ENCODE data around the gene SRPK1.

DNA sequence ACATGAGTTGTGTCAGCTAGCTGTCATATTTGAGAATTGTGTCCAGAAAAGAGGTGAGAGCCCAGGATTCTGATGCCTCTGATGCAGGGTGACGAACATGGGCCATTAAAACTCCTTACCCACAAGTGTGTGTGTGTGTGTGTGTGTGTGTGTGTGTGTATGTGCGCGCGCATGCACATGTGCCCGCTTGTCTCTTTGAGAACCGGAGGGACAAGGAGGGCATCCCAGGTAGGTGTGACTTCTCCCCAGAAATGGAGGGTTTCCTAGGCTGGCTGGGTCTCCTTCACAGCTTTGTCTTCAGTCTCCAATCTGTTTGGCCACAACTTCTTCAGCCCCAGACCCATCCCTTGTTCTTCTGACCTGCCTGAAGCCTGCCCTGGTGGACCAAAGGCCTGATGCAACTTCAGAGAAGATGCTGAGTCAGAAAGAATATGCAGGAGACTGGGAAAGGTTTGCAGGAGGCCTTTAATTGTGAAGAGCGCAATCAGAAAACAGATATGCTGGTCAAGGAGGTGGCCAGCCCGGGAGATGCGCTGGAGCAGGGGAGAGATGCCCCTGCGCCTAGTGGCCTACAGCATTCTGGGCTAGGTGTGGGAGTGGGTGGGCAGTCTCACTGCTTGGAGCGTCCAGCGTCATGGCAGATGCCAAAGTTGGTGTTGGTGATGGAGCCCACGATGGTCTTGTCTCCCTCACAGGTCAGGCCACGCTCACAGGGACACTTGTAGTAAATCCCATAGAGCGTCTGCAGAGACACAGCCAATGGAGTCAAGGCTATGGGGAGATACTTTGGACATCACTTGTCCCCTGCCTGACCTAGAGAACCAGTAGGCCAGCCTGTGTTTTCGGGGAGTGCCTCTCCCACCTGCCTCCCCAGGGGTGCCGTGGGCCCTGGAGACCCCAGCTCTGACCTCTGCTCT, 126.1 kb downstream of the SRPK1 start:
- TF ChIP-seq, protein P1, sequence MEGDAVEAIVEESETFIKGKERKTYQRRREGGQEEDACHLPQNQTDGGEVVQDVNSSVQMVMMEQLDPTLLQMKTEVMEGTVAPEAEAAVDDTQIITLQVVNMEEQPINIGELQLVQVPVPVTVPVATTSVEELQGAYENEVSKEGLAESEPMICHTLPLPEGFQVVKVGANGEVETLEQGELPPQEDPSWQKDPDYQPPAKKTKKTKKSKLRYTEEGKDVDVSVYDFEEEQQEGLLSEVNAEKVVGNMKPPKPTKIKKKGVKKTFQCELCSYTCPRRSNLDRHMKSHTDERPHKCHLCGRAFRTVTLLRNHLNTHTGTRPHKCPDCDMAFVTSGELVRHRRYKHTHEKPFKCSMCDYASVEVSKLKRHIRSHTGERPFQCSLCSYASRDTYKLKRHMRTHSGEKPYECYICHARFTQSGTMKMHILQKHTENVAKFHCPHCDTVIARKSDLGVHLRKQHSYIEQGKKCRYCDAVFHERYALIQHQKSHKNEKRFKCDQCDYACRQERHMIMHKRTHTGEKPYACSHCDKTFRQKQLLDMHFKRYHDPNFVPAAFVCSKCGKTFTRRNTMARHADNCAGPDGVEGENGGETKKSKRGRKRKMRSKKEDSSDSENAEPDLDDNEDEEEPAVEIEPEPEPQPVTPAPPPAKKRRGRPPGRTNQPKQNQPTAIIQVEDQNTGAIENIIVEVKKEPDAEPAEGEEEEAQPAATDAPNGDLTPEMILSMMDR (IDR thresholded peaks at IDR 0.05; ENCODE audit: borderline replicate concordance, extremely low read depth, low read length, poor library complexity, severe bottlenecking), result no peak
- TF ChIP-seq EZH2 (IDR thresholded peaks at IDR 0.05; ENCODE audit: borderline replicate concordance, low read depth, low read length, severe bottlenecking), result no peak
